ENCODE measurements around the gene RALA. TPM values are rescaled to one million over a fixed set of nuclear protein-coding genes. Genes with fewer than 3 reads are reported as not detected.
A peak's percentile ranks its signal among the peaks of the same experiment; 100 is the strongest.

RALA gene
- total RNA-seq, 1 experiment from 2014 or later: 41.7 TPM

- peaks cover 24% of the 10 kb centered on the region for H3K9me3 Mint-ChIP-seq (ENCODE audit: unreplicated experiment)
- BruUV-seq (replicated peaks): no TSS peak
- POLR2A ChIA-PET: no interaction called here
- Histone ChIP-seq H3K9me3 (no peaks in the 10 kb centered on the region), H3K36me3 (ENCODE audit: control insufficient read depth, insufficient read depth, low read length) (no peaks in the 10 kb centered on the region), H3K4me3 (ENCODE audit: low read depth, low read length) (no peak overlapping the region), H3K27me3 (replicated peaks; ENCODE audit: control insufficient read depth, insufficient read depth, low read length) (no peaks in the 10 kb centered on the region), H3K4me1 (peaks cover 17% of the 10 kb centered on the region)
- H3K27ac Mint-ChIP-seq (ENCODE audit: unreplicated experiment): peak overlapping the region; percentile 78
- CTCF ChIA-PET: no interaction called here
- peak; percentile 73 to 86 for DNase-seq
- H3K27me3 Mint-ChIP-seq (ENCODE audit: insufficient read depth, unreplicated experiment): no peaks in the 10 kb centered on the region
- no peak for TF ChIP-seq CTCF (IDR thresholded peaks at IDR 0.05; ENCODE audit: insufficient read depth in 1 of 2, low read depth in 1 of 2, low read length in 1 of 2, severe bottlenecking in 1 of 2, unreplicated experiment in 1 of 2)
- H3K4me3 Mint-ChIP-seq (ENCODE audit: unreplicated experiment): peak overlapping the region; percentile 43
- peaks cover 7% of the 10 kb centered on the region for H3K36me3 Mint-ChIP-seq (ENCODE audit: insufficient read depth, unreplicated experiment)
- H3K4me1 Mint-ChIP-seq (ENCODE audit: low read depth, unreplicated experiment): peaks cover 20% of the 10 kb centered on the region
- intact Hi-C loops (cut with micrococcal nuclease; ENCODE audit: unreplicated experiment): loop anchor here (1.0 kb wide), 1 partner anchor 13 kb away; no protein-coding TSS in a partner anchor
These were observed 97.2 kb downstream of the RALA start for GRCh38 chr7:39720586-39720985.

- H3K27me3 Mint-ChIP-seq (ENCODE audit: insufficient read depth, unreplicated experiment): no peaks in the 10 kb centered on the region
- H3K4me1 ChIP-seq: peaks cover 17% of the 10 kb centered on the region
- peaks cover 20% of the 10 kb centered on the region for H3K4me1 Mint-ChIP-seq (ENCODE audit: low read depth, unreplicated experiment)
- no peak overlapping the region for H3K4me3 ChIP-seq (ENCODE audit: low read depth, low read length)
- BruUV-seq (replicated peaks): TSS peak; percentile 90
- intact Hi-C loops (cut with micrococcal nuclease; ENCODE audit: unreplicated experiment): no loop called here
- DNase-seq: no peak
- ChIA-PET POLR2A (no interaction called here), CTCF (interaction anchor here (0.7 kb wide), 1 partner anchor 12 kb away, joined by 4 read pairs; no protein-coding TSS in a partner anchor)
- H3K36me3 ChIP-seq (ENCODE audit: control insufficient read depth, insufficient read depth, low read length): no peaks in the 10 kb centered on the region
- H3K9me3 ChIP-seq: no peaks in the 10 kb centered on the region
- peaks cover 7% of the 10 kb centered on the region for H3K36me3 Mint-ChIP-seq (ENCODE audit: insufficient read depth, unreplicated experiment)
- H3K27ac Mint-ChIP-seq (ENCODE audit: unreplicated experiment): peak overlapping the region; percentile 78
- peak overlapping the region; percentile 43 for H3K4me3 Mint-ChIP-seq (ENCODE audit: unreplicated experiment)
- no peak for TF ChIP-seq CTCF (IDR thresholded peaks at IDR 0.05; ENCODE audit: insufficient read depth in 1 of 2, low read depth in 1 of 2, low read length in 1 of 2, severe bottlenecking in 1 of 2, unreplicated experiment in 1 of 2)
- no peaks in the 10 kb centered on the region for H3K27me3 ChIP-seq (replicated peaks; ENCODE audit: control insufficient read depth, insufficient read depth, low read length)
- peaks cover 16% of the 10 kb centered on the region for H3K9me3 Mint-ChIP-seq (ENCODE audit: unreplicated experiment)
These were observed 98.0 kb downstream of the RALA start for GRCh38 chr7:39721345-39721744.

- Mint-ChIP-seq H3K27ac (ENCODE audit: unreplicated experiment) (peak overlapping the region; percentile 78), H3K27me3 (ENCODE audit: insufficient read depth, unreplicated experiment) (no peaks in the 10 kb centered on the region), H3K4me3 (ENCODE audit: unreplicated experiment) (no peak overlapping the region), H3K9me3 (ENCODE audit: unreplicated experiment) (peaks cover 9% of the 10 kb centered on the region), H3K4me1 (ENCODE audit: low read depth, unreplicated experiment) (peaks cover 20% of the 10 kb centered on the region), H3K36me3 (ENCODE audit: insufficient read depth, unreplicated experiment) (peaks cover 7% of the 10 kb centered on the region)
- H3K4me1 ChIP-seq: peaks cover 17% of the 10 kb centered on the region
- intact Hi-C loops (cut with micrococcal nuclease; ENCODE audit: unreplicated experiment): no loop called here
- H3K4me3 ChIP-seq (ENCODE audit: low read depth, low read length): no peak overlapping the region
- no peaks in the 10 kb centered on the region for H3K27me3 ChIP-seq (replicated peaks; ENCODE audit: control insufficient read depth, insufficient read depth, low read length)
- no peaks in the 10 kb centered on the region for H3K9me3 ChIP-seq
- no peak for DNase-seq
- no peak for TF ChIP-seq CTCF (IDR thresholded peaks at IDR 0.05; ENCODE audit: insufficient read depth in 1 of 2, low read depth in 1 of 2, low read length in 1 of 2, severe bottlenecking in 1 of 2, unreplicated experiment in 1 of 2)
- ChIA-PET CTCF (interaction anchor here (0.7 kb wide), 1 partner anchor 11 kb away, joined by 4 read pairs; no protein-coding TSS in a partner anchor), POLR2A (no interaction called here)
- H3K36me3 ChIP-seq (ENCODE audit: control insufficient read depth, insufficient read depth, low read length): no peaks in the 10 kb centered on the region
- no TSS peak for BruUV-seq (replicated peaks)
These were observed 98.7 kb downstream of the RALA start for GRCh38 chr7:39721919-39722597.

Measured in Caco-2 (cell line).